Hepatocyte (in vitro differentiated cells): ENCODE measurements around the gene PHACTR1. TPM values are rescaled to one million over a fixed set of nuclear protein-coding genes. Genes with fewer than 3 reads are reported as not detected.
"Not testable (repeated sequence)": the region's sequence is repeated elsewhere in the genome, so short reads cannot be mapped to it uniquely, and the experiment has no call there.

Experiments
- DNase-seq: peaks from one replicate; pipeline ENCODE4 v3.0.0-alpha.2; 2016; ENCODE audit warnings: low spot score
- H2AFZ ChIP-seq: fragments of 200-600 bp; sonication (generic); 2 replicates; pipeline ENCODE4 v1.6.0; 2016; ENCODE audit warnings: antibody characterized with exemption, mild to moderate bottlenecking
- H3K27ac ChIP-seq: fragments of 200-600 bp; sonication (generic); 2 replicates; pipeline ENCODE4 v1.5.1; 2016; ENCODE audit warnings: mild to moderate bottlenecking
- H3K27me3 ChIP-seq: fragments of 200-600 bp; sonication (generic); 2 replicates; pipeline ENCODE4 v1.6.1; 2016
- H3K36me3 ChIP-seq: fragments of 200-600 bp; sonication (generic); replicated peaks from 2 replicates; pipeline ENCODE4 v1.5.1; 2016; ENCODE audit warnings: low read depth; ENCODE audit not compliant: insufficient read depth
- H3K4me1 ChIP-seq: fragments of 200-600 bp; sonication (generic); 2 replicates; pipeline ENCODE4 v1.5.1; 2016; ENCODE audit warnings: mild to moderate bottlenecking, moderate library complexity; ENCODE audit not compliant: insufficient read depth
- H3K4me2 ChIP-seq: fragments of 200-600 bp; sonication (generic); 2 replicates; pipeline ENCODE4 v1.6.0; 2016
- H3K4me3 ChIP-seq: fragments of 200-600 bp; sonication (generic); 2 replicates; pipeline ENCODE4 v1.5.1; 2016; ENCODE audit warnings: mild to moderate bottlenecking
- H3K79me2 ChIP-seq: fragments of 200-600 bp; sonication (generic); 2 replicates; pipeline ENCODE4 v1.6.0; 2017; ENCODE audit warnings: mild to moderate bottlenecking
- H3K9me2 ChIP-seq: fragments of 200-600 bp; sonication (generic); replicated peaks from 2 replicates; pipeline ENCODE4 v1.6.0; 2017; ENCODE audit warnings: mild to moderate bottlenecking; ENCODE audit not compliant: insufficient read depth
- H3K9me3 ChIP-seq: fragments of 200-600 bp; sonication (generic); 2 replicates; pipeline ENCODE4 v1.5.1; 2016; ENCODE audit warnings: low read depth, mild to moderate bottlenecking
- H4K20me1 ChIP-seq: fragments of 200-600 bp; sonication (generic); 2 replicates; pipeline ENCODE4 v1.6.0; 2016; ENCODE audit warnings: mild to moderate bottlenecking; ENCODE audit not compliant: insufficient read depth, poor library complexity, severe bottlenecking
- EZH2 ChIP-seq: fragments of 200-600 bp; sonication (generic); IDR thresholded peaks from 2 replicates; pipeline ENCODE4 v1.6.1; 2016; ENCODE audit warnings: antibody characterized with exemption, mild to moderate bottlenecking, borderline replicate concordance
- EZH2phosphoT487 ChIP-seq: fragments of 200-600 bp; sonication (generic); IDR thresholded peaks from one replicate; pipeline ENCODE4 v1.6.1; 2018; ENCODE audit warnings: antibody characterized with exemption, mild to moderate bottlenecking, low read depth, moderate library complexity; ENCODE audit not compliant: unreplicated experiment, severe bottlenecking
- WGBS: methylation state at CpG from one replicate; pipeline ENCODE4 v1.1.6; 2016; ENCODE audit warnings: low lambda C conversion rate; ENCODE audit errors: missing lambda C conversion rate; 5-methylcytosine and 5-hydroxymethylcytosine counted together
- polyA plus RNA-seq: library from polyadenylated mRNA; unstranded; fragments of >200 nt; fragmentation: Nextera tagmentation; extraction: Ambion mirVana; gene quantifications from 2 replicates; pipeline ENCODE4 v1.2.1, GENCODE V29; 2016
- total RNA-seq: library from RNA; depleted of rRNA; stranded (reverse); fragments of >200 nt; gene quantifications from 2 replicates; pipeline ENCODE4 v1.2.3, GENCODE V29; 2014
- TF ChIP-seq, protein P1 (sequence below): fragments of 200-600 bp; sonication (generic); IDR thresholded peaks from 2 replicates; pipeline ENCODE4 v1.5.1; 2016; ENCODE audit warnings: antibody characterized with exemption, mild to moderate bottlenecking; ENCODE audit not compliant: poor library complexity

Gene PHACTR1
- total and polyA plus RNA-seq, 2 experiments from 2014 or later: 3.0 to 4.3 TPM

DNA sequence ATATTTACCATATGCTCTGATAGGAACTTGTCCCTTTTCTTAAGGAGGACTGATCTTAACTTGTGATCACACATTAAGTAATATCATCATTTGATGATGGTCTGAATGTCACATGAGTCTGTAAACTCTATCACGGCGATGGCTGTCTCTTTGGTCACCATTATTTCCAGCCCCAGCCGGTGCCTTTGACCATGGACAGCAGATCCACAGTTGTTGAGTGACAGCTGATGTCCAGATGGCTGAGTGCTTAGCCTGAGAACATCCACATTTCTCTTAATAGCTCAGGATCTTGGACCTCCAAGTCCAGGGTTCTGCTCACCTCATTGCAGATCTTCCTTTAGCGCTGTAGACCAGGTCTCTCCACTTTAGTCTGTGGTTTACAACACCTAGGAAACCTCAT lies 440.7 kb downstream of the PHACTR1 start:
- Histone ChIP-seq H3K36me3 (no peaks in the 10 kb centered on the region), H3K4me1 (no peaks in the 10 kb centered on the region), H3K27ac (no peak overlapping the region), H3K27me3 (peaks cover 3% of the 10 kb centered on the region), H3K9me2 (no peaks in the 10 kb centered on the region), H3K9me3 (no peaks in the 10 kb centered on the region), H3K4me2 (no peak overlapping the region), H3K79me2 (no peaks in the 10 kb centered on the region), H3K4me3 (no peak overlapping the region), H4K20me1 (no peaks in the 10 kb centered on the region), H2AFZ (no peak overlapping the region)
- WGBS: 89% methylated on average over 4 of the region's 4 CpGs
- TF ChIP-seq EZH2phosphoT487: no peak
- no peak for TF ChIP-seq EZH2
- TF ChIP-seq, protein P1, sequence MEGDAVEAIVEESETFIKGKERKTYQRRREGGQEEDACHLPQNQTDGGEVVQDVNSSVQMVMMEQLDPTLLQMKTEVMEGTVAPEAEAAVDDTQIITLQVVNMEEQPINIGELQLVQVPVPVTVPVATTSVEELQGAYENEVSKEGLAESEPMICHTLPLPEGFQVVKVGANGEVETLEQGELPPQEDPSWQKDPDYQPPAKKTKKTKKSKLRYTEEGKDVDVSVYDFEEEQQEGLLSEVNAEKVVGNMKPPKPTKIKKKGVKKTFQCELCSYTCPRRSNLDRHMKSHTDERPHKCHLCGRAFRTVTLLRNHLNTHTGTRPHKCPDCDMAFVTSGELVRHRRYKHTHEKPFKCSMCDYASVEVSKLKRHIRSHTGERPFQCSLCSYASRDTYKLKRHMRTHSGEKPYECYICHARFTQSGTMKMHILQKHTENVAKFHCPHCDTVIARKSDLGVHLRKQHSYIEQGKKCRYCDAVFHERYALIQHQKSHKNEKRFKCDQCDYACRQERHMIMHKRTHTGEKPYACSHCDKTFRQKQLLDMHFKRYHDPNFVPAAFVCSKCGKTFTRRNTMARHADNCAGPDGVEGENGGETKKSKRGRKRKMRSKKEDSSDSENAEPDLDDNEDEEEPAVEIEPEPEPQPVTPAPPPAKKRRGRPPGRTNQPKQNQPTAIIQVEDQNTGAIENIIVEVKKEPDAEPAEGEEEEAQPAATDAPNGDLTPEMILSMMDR: no peak
- no peak for DNase-seq

DNA sequence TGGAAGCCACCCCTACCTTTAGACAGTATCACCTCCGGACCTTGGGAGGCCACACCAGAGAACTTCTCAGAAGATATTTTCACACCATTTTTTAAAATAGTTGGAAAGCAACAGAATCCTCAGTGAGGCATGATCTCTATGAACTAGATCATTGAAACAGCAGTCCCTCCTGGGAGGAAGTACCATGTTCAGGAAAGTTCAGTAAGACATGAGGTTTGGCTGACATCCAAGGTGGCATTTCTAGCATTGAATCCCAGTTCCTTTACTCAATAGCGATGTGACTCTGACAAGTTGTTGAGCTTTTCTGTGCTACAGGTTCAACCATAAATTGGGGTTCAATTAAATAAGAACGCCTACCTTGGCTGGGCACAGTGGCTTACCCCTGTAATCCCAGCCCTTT lies 442.7 kb downstream of the PHACTR1 start:
- Histone ChIP-seq H3K79me2 (no peaks in the 10 kb centered on the region), H3K4me1 (no peaks in the 10 kb centered on the region), H3K4me3 (no peak overlapping the region), H2AFZ (no peak overlapping the region), H3K9me3 (no peaks in the 10 kb centered on the region), H3K9me2 (no peaks in the 10 kb centered on the region), H3K27me3 (no peaks in the 10 kb centered on the region), H3K4me2 (no peak overlapping the region), H3K27ac (no peak overlapping the region), H4K20me1 (no peaks in the 10 kb centered on the region), H3K36me3 (no peaks in the 10 kb centered on the region)
- TF ChIP-seq EZH2 (no peak), EZH2phosphoT487 (no peak)
- TF ChIP-seq, protein P1: no peak
- no peak for DNase-seq
- WGBS: 87% methylated on average over 3 of the region's 3 CpGs

DNA sequence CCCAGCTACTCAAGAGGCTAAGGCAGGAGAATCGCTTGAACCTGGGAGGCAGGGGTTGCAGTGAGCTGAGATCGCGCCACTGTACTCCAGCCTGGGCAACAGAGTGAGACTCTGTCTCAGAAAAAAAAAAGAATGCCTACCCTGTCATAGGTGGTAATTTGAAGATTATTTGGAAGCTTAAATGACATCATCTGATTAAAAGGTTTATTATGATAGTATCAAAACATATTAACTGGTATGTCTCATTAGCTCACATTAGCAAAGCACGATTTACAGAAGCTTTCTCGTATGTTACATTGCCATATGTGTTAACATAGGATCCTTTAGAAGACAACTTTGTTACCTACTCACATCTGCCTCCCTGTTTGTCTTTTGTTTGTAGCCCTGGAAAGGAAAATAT lies 443.3 kb downstream of the PHACTR1 start:
- H4K20me1 ChIP-seq, H3K36me3 ChIP-seq, H3K4me3 ChIP-seq, H3K27me3 ChIP-seq, H2AFZ ChIP-seq, H3K79me2 ChIP-seq, H3K9me3 ChIP-seq, DNase-seq, H3K4me1 ChIP-seq, H3K27ac ChIP-seq, H3K4me2 ChIP-seq, H3K9me2 ChIP-seq: not testable (repeated sequence)
- WGBS: 96% methylated on average over 5 of the region's 5 CpGs

DNA sequence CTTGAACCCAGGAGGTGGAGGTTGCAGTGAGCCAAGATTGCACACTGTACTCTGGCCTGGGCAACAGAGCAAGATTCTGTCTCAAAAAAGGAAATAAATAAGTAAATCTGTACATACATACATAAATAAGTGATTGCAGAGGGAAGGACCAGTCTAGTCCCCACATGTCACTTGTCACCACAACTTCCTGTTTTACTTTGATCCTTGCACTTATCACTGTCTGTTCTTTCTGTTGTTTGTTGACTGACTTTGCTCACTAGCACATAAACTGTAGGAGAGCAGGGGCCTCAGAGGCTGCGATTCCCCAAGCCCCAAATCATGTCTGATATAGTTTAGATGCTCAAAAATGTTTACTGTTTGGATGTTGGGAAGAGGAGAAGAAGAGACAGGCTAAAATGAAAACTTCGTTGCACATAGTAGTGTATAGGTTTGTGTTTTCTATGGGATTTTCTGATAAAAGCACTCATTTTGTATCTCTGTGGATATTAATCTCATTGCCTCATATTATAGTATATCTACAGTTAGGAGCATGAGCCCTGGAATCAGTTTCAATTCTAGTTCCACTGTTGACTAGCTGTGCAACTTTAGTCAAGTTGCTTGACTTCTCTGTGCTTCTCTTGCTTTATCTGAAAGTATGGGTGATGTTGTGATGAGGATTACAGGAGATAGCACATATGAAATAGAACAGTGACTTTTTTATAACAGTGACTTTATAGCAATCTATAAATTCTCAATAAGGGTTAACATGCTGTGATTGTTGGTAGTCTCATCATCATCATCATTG lies 446.8 kb downstream of the PHACTR1 start:
- Histone ChIP-seq H3K36me3 (no peaks in the 10 kb centered on the region), H3K9me2 (no peaks in the 10 kb centered on the region), H3K4me2 (no peak overlapping the region), H4K20me1 (no peaks in the 10 kb centered on the region), H3K27ac (no peak overlapping the region), H3K79me2 (no peaks in the 10 kb centered on the region), H3K27me3 (no peaks in the 10 kb centered on the region), H3K4me3 (no peak overlapping the region), H2AFZ (no peak overlapping the region), H3K4me1 (no peaks in the 10 kb centered on the region), H3K9me3 (no peaks in the 10 kb centered on the region)
- 98% methylated on average over 2 of the region's 2 CpGs for WGBS
- DNase-seq: no peak
- no peak for TF ChIP-seq EZH2phosphoT487
- TF ChIP-seq, protein P1: no peak
- TF ChIP-seq EZH2: no peak
